Middle frontal gyrus (tissue), 1 donor: Measurements from ENCODE around the gene TLCD2.
"Not testable (repeated sequence)": the region's sequence is repeated elsewhere in the genome, so short reads cannot be mapped to it uniquely, and the experiment has no call there.

ENCODE experiments used
- DNase-seq: peaks from one replicate; pipeline ENCODE4 v3.0.0-alpha.2; 2015; ENCODE audit warnings: low spot score; ENCODE audit errors: extremely low spot score

The TLCD2 gene

GRCh38 chr17:1736348-1737281, 26.4 kb upstream of the TLCD2 start:
- DNase-seq, result no peak

- no peak for DNase-seq
Measured at GRCh38 chr17:1735834-1736347, 25.7 kb upstream of the TLCD2 start.

GRCh38 chr17:1735418-1735817, 25.2 kb upstream of the TLCD2 start:
- DNase-seq, result no peak

- no peak for DNase-seq
Measured at GRCh38 chr17:1733759-1734158, 23.6 kb upstream of the TLCD2 start.

- DNase-seq, result no peak
Measured at GRCh38 chr17:1732833-1733321, 22.7 kb upstream of the TLCD2 start.

GRCh38 chr17:1732241-1732832, 22.2 kb upstream of the TLCD2 start:
- no peak for DNase-seq

- DNase-seq, result no peak
Measured at GRCh38 chr17:1731194-1731506, 21.0 kb upstream of the TLCD2 start.

GRCh38 chr17:1730326-1731193, 20.4 kb upstream of the TLCD2 start:
- DNase-seq, result no peak

- no peak for DNase-seq
Measured at GRCh38 chr17:1729966-1730325, 19.8 kb upstream of the TLCD2 start.

GRCh38 chr17:1727876-1728630, 17.9 kb upstream of the TLCD2 start:
- no peak for DNase-seq

GRCh38 chr17:1727258-1727789, 17.1 kb upstream of the TLCD2 start:
- no peak for DNase-seq

- no peak for DNase-seq
Measured at GRCh38 chr17:1726626-1727257, 16.6 kb upstream of the TLCD2 start.

GRCh38 chr17:1725642-1726511, 15.7 kb upstream of the TLCD2 start:
- DNase-seq, result no peak

- no peak for DNase-seq
Measured at GRCh38 chr17:1724869-1725641, 14.9 kb upstream of the TLCD2 start.

- DNase-seq, result peak; percentile 73
Measured at GRCh38 chr17:1724351-1724868, 14.2 kb upstream of the TLCD2 start, which contains the start of gene WDR81. TSS of gene WDR81 (plus strand) at chr17:1724704. CDS start at chr17:1724960, 256 bp downstream.

GRCh38 chr17:1722022-1722421, 11.8 kb upstream of the TLCD2 start:
- not testable (repeated sequence) for DNase-seq

GRCh38 chr17:1720856-1721386, 10.7 kb upstream of the TLCD2 start:
- no peak for DNase-seq
